Small intestine (tissue), 7 donors: Measurements from ENCODE around the gene KIAA0319L. TPM values are rescaled to one million over a fixed set of nuclear protein-coding genes. Genes with fewer than 3 reads are reported as not detected.
A peak's percentile ranks its signal among the peaks of the same experiment; 100 is the strongest.

Source experiments
- DNase-seq, 2 donors: peaks; one replicate each; pipeline versions ENCODE4 v3.0.0 to v3.0.0-alpha.2; 2013
- FAIRE-seq: peaks from 2 replicates; lab custom pipeline; 2012; peaks lifted over from hg19 to GRCh38; lab: Jason Lieb, UNC
- H3K27ac ChIP-seq, 3 donors: one replicate each; pipeline ENCODE4 v1.5.1; 2013; ENCODE audit warnings: low read length in 2 of 3, mild to moderate bottlenecking in 2 of 3, control low read depth in 1 of 3, inconsistent platforms in 1 of 3, low read depth in 1 of 3, moderate library complexity in 1 of 3
- H3K27me3 ChIP-seq, 3 donors: one replicate each; pipeline ENCODE4 v1.6.1; 2013; ENCODE audit warnings: low read length in 3 of 3, inconsistent platforms in 1 of 3; ENCODE audit not compliant: control insufficient read depth in 3 of 3, insufficient read depth in 3 of 3
- H3K36me3 ChIP-seq, 3 donors: one replicate each; pipeline ENCODE4 v1.6.1; 2013; ENCODE audit warnings: low read length in 3 of 3, inconsistent platforms in 1 of 3, low read depth in 1 of 3, mild to moderate bottlenecking in 1 of 3, moderate library complexity in 1 of 3; ENCODE audit not compliant: control insufficient read depth in 3 of 3, insufficient read depth in 2 of 3
- H3K4me1 ChIP-seq, 3 donors: one replicate each; pipeline ENCODE4 v1.6.1; 2013; ENCODE audit warnings: low read length in 2 of 3, inconsistent platforms in 1 of 3, low read depth in 1 of 3, mild to moderate bottlenecking in 1 of 3, moderate library complexity in 1 of 3; ENCODE audit not compliant: control insufficient read depth in 3 of 3, insufficient read depth in 2 of 3
- H3K4me3 ChIP-seq, 3 donors: one replicate each; pipeline ENCODE4 v1.5.1; 2013; ENCODE audit warnings: low read length in 3 of 3, control low read depth in 1 of 3, inconsistent platforms in 1 of 3, low read depth in 1 of 3, mild to moderate bottlenecking in 1 of 3, moderate library complexity in 1 of 3
- H3K9me3 ChIP-seq, 2 donors: one replicate each; pipeline ENCODE4 v1.6.1; 2013; ENCODE audit warnings: low read depth in 1 of 2, low read length in 1 of 2; ENCODE audit not compliant: control insufficient read depth in 2 of 2, insufficient read depth in 1 of 2
- WGBS, 3 donors: extraction: QIAGEN DNeasy Blood & Tissue Kit; methylation state at CpG; one replicate each; pipeline ENCODE4 v1.1.7; 2013; 5-methylcytosine and 5-hydroxymethylcytosine counted together
- polyA plus RNA-seq, 4 donors: library from polyadenylated mRNA; stranded (reverse) in 3 of 4; unstranded in 1 of 4; fragments of 200-250 nt in 3 of 4; fragments of 120-200 nt in 1 of 4; gene quantifications; one replicate each; pipeline versions ENCODE4 v1.2.1 to v1.2.3, GENCODE V29; 2013
- donor health status: healthy with polysubstance abuse.
- donor health status: control.
- donor health status: control.
- donor health status: Bipolar disorder and iron deficiency.
- donor health status: healthy.

The KIAA0319L gene
- polyA plus RNA-seq, 4 donors = 14.1 to 66.4 (median 21.9) TPM

DNA sequence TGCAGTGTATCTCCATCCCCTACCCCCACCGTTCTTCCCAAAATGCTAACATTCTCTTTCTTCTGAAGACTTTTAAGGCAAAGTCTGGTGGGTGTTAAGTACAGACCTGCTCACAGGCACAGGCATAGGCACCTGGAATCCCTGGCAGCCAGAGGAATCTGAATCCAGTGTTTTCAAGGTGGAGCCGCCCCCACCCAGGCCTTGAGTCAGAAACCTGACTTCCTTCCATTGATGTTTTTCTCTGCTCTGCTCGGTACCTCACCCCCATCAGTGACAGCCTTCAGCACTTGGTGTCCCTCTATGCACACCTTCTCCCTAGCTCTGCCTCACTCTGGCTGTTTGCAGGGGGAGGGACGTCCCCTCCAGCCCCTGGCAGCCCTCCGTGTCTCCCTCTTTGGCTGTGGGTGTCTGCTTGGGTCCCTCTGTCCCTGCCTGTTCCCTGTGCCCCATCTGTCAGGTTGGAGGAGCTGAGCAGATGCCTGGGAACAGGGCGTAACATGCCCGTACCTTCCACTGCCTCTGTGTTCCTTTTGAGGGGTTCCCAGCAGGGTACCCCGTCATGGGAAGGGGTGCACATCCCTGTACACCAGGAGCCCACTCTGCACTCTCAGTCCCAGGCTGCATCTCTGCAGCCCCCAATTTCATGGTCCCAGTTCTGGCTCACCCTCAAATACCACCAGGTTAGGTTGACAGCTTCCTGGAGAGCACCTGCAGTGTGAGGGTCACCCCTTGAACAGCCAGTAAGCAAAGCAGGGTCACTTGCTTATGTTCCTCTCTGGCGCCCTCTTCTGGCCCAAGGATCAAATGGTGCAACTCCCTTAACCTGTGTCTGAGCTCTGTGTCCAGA, 7.1 kb upstream of the KIAA0319L start:
- Histone ChIP-seq H3K4me1 (no peaks in the 10 kb centered on the region), H3K4me3 (no peak overlapping the region), H3K9me3 (no peaks in the 10 kb centered on the region), H3K27me3 (no peaks in the 10 kb centered on the region), H3K27ac (no peak overlapping the region), H3K36me3 (peaks cover 0 to 61% (median 0%) of the 10 kb centered on the region in 3 donors)
- FAIRE-seq = no peak
- peak; percentile 77 to 83 for DNase-seq
- WGBS, 3 donors = 80 to 83% (median 81%) methylated on average over 9 of the region's 9 CpGs

DNA sequence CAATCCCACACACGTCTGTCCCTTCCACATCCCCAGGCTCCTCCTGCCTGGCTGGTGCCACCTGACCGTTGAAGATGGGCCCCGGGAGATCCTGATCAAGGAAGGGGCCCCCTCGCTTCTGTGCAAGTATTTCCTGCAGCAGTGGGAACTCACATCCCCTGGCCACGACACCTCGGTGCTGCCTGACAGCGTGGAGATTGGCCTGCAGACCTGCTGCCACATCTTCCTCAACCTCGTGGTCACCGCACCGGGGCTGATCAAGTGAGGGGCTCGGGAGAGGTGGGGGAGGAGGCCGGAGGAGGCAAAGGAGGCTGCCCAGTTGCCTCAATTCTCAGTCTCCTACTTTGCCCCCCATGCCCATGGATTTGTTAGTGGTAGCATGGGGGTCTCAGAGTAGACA, 6.0 kb upstream of the KIAA0319L start:
- no peak overlapping the region for H3K4me3 ChIP-seq
- DNase-seq (no peak), FAIRE-seq (no peak)
- H3K9me3 ChIP-seq = no peaks in the 10 kb centered on the region
- H3K4me1 ChIP-seq = peaks cover 0 to 5% (median 0%) of the 10 kb centered on the region in 3 donors
- WGBS, 3 donors = 71 to 85% (median 74%) methylated on average over 12 of the region's 12 CpGs
- no peak overlapping the region for H3K27ac ChIP-seq
- peaks cover 0 to 61% (median 0%) of the 10 kb centered on the region in 3 donors for H3K36me3 ChIP-seq
- H3K27me3 ChIP-seq = no peaks in the 10 kb centered on the region

GRCh38 chr1:35561972-35562680, 4.9 kb upstream of the KIAA0319L start:
- Histone ChIP-seq H3K9me3 (no peaks in the 10 kb centered on the region), H3K27me3 (no peaks in the 10 kb centered on the region), H3K4me1 (peaks cover 0 to 7% (median 0%) of the 10 kb centered on the region in 3 donors), H3K4me3 (no peak overlapping the region), H3K27ac (no peak overlapping the region), H3K36me3 (peaks cover 0 to 59% (median 0%) of the 10 kb centered on the region in 3 donors)
- FAIRE-seq (no peak), DNase-seq (no peak)
- 90 to 95% (median 93%) methylated on average over 14 to 15 of the region's 15 CpGs for WGBS, 3 donors

- peaks cover 0 to 8% (median 0%) of the 10 kb centered on the region in 3 donors for H3K4me1 ChIP-seq
- 86 to 90% (median 87%) methylated on average over 11 of the region's 11 CpGs for WGBS, 3 donors
Measured at GRCh38 chr1:35561297-35561971, 4.2 kb upstream of the KIAA0319L start.

DNA sequence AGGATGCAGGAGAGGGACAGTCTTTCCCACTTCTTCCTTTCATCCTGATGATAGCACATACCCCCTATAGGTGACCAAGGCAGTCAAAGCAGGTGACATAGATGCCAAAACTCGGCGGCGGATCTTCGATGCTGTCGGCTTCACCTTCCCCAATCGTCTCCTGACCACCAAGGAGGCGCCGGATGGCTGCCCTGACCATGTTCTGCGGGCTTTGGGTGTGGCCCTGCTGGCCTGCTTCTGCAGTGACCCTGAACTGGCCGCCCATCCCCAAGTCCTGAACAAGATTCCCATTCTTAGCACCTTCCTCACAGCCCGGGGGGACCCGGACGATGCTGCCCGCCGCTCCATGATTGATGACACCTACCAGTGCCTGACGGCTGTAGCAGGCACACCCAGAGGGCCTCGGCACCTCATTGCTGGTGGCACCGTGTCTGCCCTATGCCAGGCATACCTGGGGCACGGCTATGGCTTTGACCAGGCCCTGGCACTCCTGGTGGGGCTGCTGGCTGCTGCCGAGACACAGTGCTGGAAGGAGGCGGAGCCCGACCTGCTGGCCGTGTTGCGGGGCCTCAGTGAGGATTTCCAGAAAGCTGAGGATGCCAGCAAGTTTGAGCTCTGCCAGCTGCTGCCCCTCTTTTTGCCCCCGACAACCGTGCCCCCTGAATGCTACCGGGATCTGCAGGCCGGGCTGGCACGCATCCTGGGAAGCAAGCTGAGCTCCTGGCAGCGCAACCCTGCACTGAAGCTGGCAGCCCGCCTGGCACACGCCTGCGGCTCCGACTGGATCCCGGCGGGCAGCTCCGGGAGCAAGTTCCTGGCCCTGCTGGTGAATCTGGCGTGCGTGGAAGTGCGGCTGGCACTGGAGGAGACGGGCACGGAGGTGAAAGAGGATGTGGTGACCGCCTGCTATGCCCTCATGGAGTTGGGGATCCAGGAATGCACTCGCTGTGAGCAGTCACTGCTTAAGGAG, 3.3 kb upstream of the KIAA0319L start:
- Histone ChIP-seq H3K4me1 (peaks cover 0 to 15% (median 6%) of the 10 kb centered on the region in 3 donors), H3K36me3 (peaks cover 0 to 51% (median 0%) of the 10 kb centered on the region in 3 donors), H3K27ac (no peak overlapping the region), H3K4me3 (no peak overlapping the region), H3K9me3 (no peaks in the 10 kb centered on the region), H3K27me3 (no peaks in the 10 kb centered on the region)
- 66 to 78% (median 69%) methylated on average over 43 to 44 of the region's 44 CpGs for WGBS, 3 donors
- no peak for FAIRE-seq
- no peak for DNase-seq

More at GRCh38 chr1:35561297-35561971, 4.2 kb upstream of the KIAA0319L start:
- Histone ChIP-seq H3K36me3 (peaks cover 0 to 53% (median 0%) of the 10 kb centered on the region in 3 donors), H3K27me3 (no peaks in the 10 kb centered on the region), H3K4me3 (no peak overlapping the region), H3K27ac (no peak overlapping the region), H3K9me3 (no peaks in the 10 kb centered on the region)
- DNase-seq (no peak), FAIRE-seq (no peak)

DNA sequence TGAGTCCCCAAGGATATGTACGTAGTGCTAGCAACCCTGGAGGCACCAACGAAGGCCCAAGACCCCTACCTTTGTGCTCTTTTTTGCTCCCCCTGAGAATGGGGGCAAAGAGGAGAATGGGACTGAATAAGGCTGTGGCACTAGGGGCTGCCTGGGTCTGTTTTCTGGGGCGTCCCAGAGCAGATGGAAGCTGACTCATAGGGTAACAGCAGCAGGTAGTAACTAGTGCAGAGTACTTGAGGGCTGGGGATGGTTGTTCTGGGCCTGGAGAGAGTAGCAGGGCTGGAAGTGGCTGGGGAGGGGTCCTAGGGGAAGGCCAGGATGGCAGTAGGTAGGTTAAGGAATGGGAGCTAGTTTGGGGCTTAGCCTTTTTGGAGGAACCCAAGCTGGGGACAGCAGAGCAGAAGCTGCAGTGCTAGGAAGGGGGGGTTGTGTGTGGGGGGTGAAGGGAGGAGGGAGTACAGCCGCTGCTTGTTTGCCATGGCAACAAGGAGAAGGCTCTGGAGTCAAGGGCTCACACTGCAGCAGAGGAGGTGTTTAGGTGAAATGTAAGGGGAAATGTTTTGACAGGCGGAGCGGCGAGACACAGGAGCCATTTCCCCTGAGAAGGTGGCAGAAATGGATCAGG, 2.2 kb upstream of the KIAA0319L start:
- FAIRE-seq = no peak

More for the DNA sequence above, 2.2 kb upstream of the KIAA0319L start:
- Histone ChIP-seq H3K4me1 (peaks cover 5 to 18% (median 9%) of the 10 kb centered on the region in 3 donors), H3K27me3 (no peaks in the 10 kb centered on the region), H3K27ac (peak overlapping the region in 1 of 3 donors; percentile 6), H3K4me3 (no peak overlapping the region), H3K9me3 (no peaks in the 10 kb centered on the region), H3K36me3 (peaks cover 0 to 41% (median 0%) of the 10 kb centered on the region in 3 donors)
- DNase-seq = no peak
- 76 to 85% (median 83%) methylated on average over 7 of the region's 7 CpGs for WGBS, 3 donors
